HEK293 (cell line): Measurements from ENCODE around the gene FLT4.

ENCODE experiments used
- CTCF ChIP-seq: fragments of 450-650 bp; formaldehyde crosslinking; IDR thresholded peaks from 2 replicates; pipeline ENCODE4 v1.5.1; 2016; ENCODE audit warnings: missing biosample characterization, missing genetic modification characterization
- FEZF1 ChIP-seq: fragments of 450-650 bp; formaldehyde crosslinking; IDR thresholded peaks from 2 replicates; pipeline ENCODE4 v1.5.1; 2016; ENCODE audit warnings: missing biosample characterization, missing genetic modification characterization
- TCF7L2 ChIP-seq: IDR thresholded peaks from 2 replicates; pipeline ENCODE4 v1.6.1; 2011; ENCODE audit warnings: low read depth, mild to moderate bottlenecking, inconsistent platforms, low read length, moderate library complexity, borderline replicate concordance
- ZIC2 ChIP-seq: fragments of 450-650 bp; formaldehyde crosslinking; IDR thresholded peaks from 2 replicates; pipeline ENCODE4 v1.5.1; 2016; ENCODE audit warnings: missing biosample characterization, missing genetic modification characterization
- ZNF23 ChIP-seq: fragments of 450-650 bp; formaldehyde crosslinking; IDR thresholded peaks from 2 replicates; pipeline ENCODE4 v1.5.1; 2016; ENCODE audit warnings: missing biosample characterization, missing genetic modification characterization, borderline replicate concordance
- ZNF398 ChIP-seq: fragments of 450-650 bp; formaldehyde crosslinking; IDR thresholded peaks from 2 replicates; pipeline ENCODE4 v1.5.1; 2017; ENCODE audit warnings: missing biosample characterization, missing genetic modification characterization
- ZNF521 ChIP-seq: fragments of 450-650 bp; formaldehyde crosslinking; IDR thresholded peaks from 2 replicates; pipeline ENCODE4 v1.5.1; 2017; ENCODE audit warnings: missing biosample characterization, mild to moderate bottlenecking, missing genetic modification characterization
- ZNF76 ChIP-seq: fragments of 450-650 bp; formaldehyde crosslinking; IDR thresholded peaks from 2 replicates; pipeline ENCODE4; 2016; ENCODE audit warnings: low read depth, missing biosample characterization, missing genetic modification characterization, borderline replicate concordance

GRCh38 chr5:180558232-180558631 lies 91.2 kb downstream of the FLT4 start:
- TF ChIP-seq ZNF23 (tag by site-specific recombination) (no peak), CTCF (tag by site-specific recombination) (no peak), ZIC2 (tag by site-specific recombination) (no peak), TCF7L2 (no peak), ZNF76 (no peak), ZNF521 (tag by site-specific recombination) (no peak), FEZF1 (tag by site-specific recombination) (no peak), ZNF398 (tag by site-specific recombination) (no peak)
